Bronchial epithelial cell (primary cell): ENCODE data around the gene PPP3CB. TPM values are rescaled to one million over a fixed set of nuclear protein-coding genes. Genes with fewer than 3 reads are reported as not detected.

Experiments used
- DNase-seq: peaks from one replicate; pipeline ENCODE4 v3.0.0-alpha.2; 2010; ENCODE audit warnings: low read depth
- FAIRE-seq: peaks from 2 replicates; lab custom pipeline; 2011; peaks lifted over from hg19 to GRCh38; lab: Jason Lieb, UNC
- H3K27me3 ChIP-seq: 2 replicates; pipeline ENCODE4 v1.5.1; 2011; ENCODE audit warnings: low read length; ENCODE audit not compliant: control insufficient read depth, insufficient read depth
- H3K36me3 ChIP-seq: 2 replicates; pipeline ENCODE4 v1.5.1; 2011; ENCODE audit warnings: low read length; ENCODE audit not compliant: control insufficient read depth, insufficient read depth
- H3K4me3 ChIP-seq: 2 replicates; pipeline ENCODE4 v1.5.1; 2011; ENCODE audit warnings: mild to moderate bottlenecking, low read depth, low read length, control low read depth
- total RNA-seq: library from RNA; depleted of rRNA; stranded (reverse); fragments of >200 nt; gene quantifications from 2 replicates; pipeline ENCODE4 v1.2.1, GENCODE V29; 2014
- TF ChIP-seq, protein P1 (sequence below): IDR thresholded peaks from 2 replicates; pipeline ENCODE4 v1.5.1; 2011; ENCODE audit warnings: mild to moderate bottlenecking, moderate library complexity, low read length, control low read depth, inconsistent platforms; ENCODE audit not compliant: insufficient read depth, severe bottlenecking

The PPP3CB gene
- total RNA-seq, 1 donor from 2014 or later = 24.7 TPM

- H3K4me3 ChIP-seq = no peak overlapping the region
- TF ChIP-seq, protein P1, sequence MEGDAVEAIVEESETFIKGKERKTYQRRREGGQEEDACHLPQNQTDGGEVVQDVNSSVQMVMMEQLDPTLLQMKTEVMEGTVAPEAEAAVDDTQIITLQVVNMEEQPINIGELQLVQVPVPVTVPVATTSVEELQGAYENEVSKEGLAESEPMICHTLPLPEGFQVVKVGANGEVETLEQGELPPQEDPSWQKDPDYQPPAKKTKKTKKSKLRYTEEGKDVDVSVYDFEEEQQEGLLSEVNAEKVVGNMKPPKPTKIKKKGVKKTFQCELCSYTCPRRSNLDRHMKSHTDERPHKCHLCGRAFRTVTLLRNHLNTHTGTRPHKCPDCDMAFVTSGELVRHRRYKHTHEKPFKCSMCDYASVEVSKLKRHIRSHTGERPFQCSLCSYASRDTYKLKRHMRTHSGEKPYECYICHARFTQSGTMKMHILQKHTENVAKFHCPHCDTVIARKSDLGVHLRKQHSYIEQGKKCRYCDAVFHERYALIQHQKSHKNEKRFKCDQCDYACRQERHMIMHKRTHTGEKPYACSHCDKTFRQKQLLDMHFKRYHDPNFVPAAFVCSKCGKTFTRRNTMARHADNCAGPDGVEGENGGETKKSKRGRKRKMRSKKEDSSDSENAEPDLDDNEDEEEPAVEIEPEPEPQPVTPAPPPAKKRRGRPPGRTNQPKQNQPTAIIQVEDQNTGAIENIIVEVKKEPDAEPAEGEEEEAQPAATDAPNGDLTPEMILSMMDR = no peak
- FAIRE-seq = no peak
- no peaks in the 10 kb centered on the region for H3K27me3 ChIP-seq
- DNase-seq = peak; percentile 34
- H3K36me3 ChIP-seq = peaks cover under 1% of the 10 kb centered on the region
These were observed 62.9 kb downstream of the PPP3CB start for GRCh38 chr10:73432646-73433537.

- Histone ChIP-seq H3K36me3 (peaks cover 11% of the 10 kb centered on the region), H3K4me3 (no peak overlapping the region), H3K27me3 (no peaks in the 10 kb centered on the region)
- no peak for FAIRE-seq
- DNase-seq = no peak
- TF ChIP-seq, protein P1 = no peak
These were observed 69.5 kb downstream of the PPP3CB start for GRCh38 chr10:73426318-73426717.

DNA sequence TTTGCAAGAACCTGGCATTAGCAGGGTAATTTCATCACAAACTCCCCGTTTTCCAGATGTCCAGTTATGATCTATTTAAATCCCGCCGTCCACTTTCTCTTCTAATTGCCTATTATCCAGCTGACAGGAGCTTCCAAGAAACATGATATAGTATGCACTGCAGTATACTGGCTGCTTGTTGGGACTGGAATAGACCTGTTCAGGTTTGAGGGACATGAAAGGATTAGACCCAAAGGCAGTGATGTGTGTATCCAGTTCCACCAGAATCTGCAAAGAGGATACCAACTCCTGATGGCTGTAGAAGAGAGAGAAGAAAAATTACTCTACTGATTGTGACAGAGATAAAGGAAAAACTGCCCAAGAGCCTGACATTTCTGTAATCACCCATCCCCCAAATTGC lies 71.3 kb downstream of the PPP3CB start:
- Histone ChIP-seq H3K4me3 (no peak overlapping the region), H3K27me3 (no peaks in the 10 kb centered on the region), H3K36me3 (peaks cover 11% of the 10 kb centered on the region)
- DNase-seq (peak; percentile 58), FAIRE-seq (no peak)
- TF ChIP-seq, protein P1 = no peak

DNA sequence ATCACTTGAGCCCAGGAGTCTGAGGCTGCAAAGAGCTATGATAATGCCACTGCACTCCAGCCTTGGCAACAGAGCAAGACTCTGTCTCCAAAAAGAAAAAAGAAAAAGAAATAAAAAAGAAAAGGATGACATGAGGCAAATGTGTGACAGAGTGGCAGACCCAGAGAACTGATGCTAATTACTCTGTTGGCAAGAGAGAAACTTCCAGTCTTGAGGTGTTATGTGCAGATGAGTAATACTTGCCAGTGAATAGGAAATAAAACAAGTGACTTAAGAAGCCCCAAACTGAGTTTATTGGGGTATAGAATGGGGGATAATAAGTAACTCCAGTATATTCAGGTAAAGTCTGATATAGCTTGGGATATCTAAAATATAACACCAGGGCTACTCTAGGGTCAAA lies 72.5 kb downstream of the PPP3CB start:
- TF ChIP-seq, protein P1 = no peak
- H3K4me3 ChIP-seq = no peak overlapping the region
- H3K36me3 ChIP-seq = peaks cover 11% of the 10 kb centered on the region
- no peaks in the 10 kb centered on the region for H3K27me3 ChIP-seq
- FAIRE-seq (no peak), DNase-seq (no peak)

GRCh38 chr10:73416571-73416970 lies 79.3 kb downstream of the PPP3CB start:
- FAIRE-seq (no peak), DNase-seq (no peak)
- Histone ChIP-seq H3K36me3 (no peaks in the 10 kb centered on the region), H3K27me3 (no peaks in the 10 kb centered on the region), H3K4me3 (no peak overlapping the region)
- TF ChIP-seq, protein P1 = no peak
